ENCODE data around the gene PPP2R2C. TPM values are rescaled to one million over a fixed set of nuclear protein-coding genes. Genes with fewer than 3 reads are reported as not detected.

PPP2R2C gene
- total RNA-seq, 1 experiment from 2014 or later: 26.7 TPM

DNA sequence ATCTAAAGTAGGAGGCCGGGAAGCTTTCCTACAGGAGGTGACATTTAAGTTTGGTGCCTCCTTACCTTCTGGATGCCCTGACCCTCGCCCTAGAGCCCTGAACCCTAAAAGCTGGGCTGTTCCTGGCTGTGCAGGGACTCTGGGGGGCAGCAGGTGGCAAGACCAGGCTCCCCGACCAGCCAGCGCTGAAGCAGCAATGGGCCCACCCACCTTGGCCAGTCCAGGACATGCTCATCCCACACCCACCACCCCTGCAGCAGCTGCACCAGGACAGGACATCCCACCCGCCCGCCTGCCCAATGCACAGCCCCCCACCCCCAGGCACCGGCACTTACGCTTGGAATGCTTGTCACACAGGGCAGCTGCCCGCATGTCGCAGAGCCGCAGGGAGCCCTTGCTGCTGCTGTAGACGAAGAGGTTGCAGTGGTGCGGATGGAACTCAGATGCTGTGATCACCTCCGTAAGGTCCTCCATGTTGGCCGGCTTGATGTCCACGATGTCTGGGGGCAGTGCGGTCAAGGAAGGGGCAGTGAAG, 124.8 kb downstream of the PPP2R2C start:
- intact Hi-C loops (cut with micrococcal nuclease; ENCODE audit: unreplicated experiment): no loop called here
- Histone ChIP-seq H3K36me3 (ENCODE audit: control insufficient read depth, insufficient read depth, low read length) (no peaks in the 10 kb centered on the region), H3K4me3 (ENCODE audit: low read depth in 2 of 2, low read length in 2 of 2) (no peak overlapping the region), H3K27me3 (ENCODE audit: control insufficient read depth, insufficient read depth, low read length) (no peaks in the 10 kb centered on the region), H3K27ac (ENCODE audit: low read length) (no peak overlapping the region), H3K9me3 (ENCODE audit: control insufficient read depth, insufficient read depth, low read depth, low read length) (no peaks in the 10 kb centered on the region), H3K4me1 (ENCODE audit: control insufficient read depth, insufficient read depth, low read length) (peaks cover 22% of the 10 kb centered on the region)
- no peak for DNase-seq (ENCODE audit: low read depth, low spot score)
- no TSS peak for BruUV-seq (replicated peaks)
- TF ChIP-seq TCF7L2 (IDR thresholded peaks at IDR 0.05; ENCODE audit: low read depth, low read length) (no peak), SIN3A (IDR thresholded peaks at IDR 0.05; ENCODE audit: borderline replicate concordance, insufficient read depth, low read depth, low read length) (no peak), POLR2AphosphoS5 (IDR thresholded peaks at IDR 0.05; ENCODE audit: low read depth, low read length) (no peak)
- TF ChIP-seq, protein P1, sequence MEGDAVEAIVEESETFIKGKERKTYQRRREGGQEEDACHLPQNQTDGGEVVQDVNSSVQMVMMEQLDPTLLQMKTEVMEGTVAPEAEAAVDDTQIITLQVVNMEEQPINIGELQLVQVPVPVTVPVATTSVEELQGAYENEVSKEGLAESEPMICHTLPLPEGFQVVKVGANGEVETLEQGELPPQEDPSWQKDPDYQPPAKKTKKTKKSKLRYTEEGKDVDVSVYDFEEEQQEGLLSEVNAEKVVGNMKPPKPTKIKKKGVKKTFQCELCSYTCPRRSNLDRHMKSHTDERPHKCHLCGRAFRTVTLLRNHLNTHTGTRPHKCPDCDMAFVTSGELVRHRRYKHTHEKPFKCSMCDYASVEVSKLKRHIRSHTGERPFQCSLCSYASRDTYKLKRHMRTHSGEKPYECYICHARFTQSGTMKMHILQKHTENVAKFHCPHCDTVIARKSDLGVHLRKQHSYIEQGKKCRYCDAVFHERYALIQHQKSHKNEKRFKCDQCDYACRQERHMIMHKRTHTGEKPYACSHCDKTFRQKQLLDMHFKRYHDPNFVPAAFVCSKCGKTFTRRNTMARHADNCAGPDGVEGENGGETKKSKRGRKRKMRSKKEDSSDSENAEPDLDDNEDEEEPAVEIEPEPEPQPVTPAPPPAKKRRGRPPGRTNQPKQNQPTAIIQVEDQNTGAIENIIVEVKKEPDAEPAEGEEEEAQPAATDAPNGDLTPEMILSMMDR (IDR thresholded peaks at IDR 0.05): no peak
- TF ChIP-seq, protein P2, sequence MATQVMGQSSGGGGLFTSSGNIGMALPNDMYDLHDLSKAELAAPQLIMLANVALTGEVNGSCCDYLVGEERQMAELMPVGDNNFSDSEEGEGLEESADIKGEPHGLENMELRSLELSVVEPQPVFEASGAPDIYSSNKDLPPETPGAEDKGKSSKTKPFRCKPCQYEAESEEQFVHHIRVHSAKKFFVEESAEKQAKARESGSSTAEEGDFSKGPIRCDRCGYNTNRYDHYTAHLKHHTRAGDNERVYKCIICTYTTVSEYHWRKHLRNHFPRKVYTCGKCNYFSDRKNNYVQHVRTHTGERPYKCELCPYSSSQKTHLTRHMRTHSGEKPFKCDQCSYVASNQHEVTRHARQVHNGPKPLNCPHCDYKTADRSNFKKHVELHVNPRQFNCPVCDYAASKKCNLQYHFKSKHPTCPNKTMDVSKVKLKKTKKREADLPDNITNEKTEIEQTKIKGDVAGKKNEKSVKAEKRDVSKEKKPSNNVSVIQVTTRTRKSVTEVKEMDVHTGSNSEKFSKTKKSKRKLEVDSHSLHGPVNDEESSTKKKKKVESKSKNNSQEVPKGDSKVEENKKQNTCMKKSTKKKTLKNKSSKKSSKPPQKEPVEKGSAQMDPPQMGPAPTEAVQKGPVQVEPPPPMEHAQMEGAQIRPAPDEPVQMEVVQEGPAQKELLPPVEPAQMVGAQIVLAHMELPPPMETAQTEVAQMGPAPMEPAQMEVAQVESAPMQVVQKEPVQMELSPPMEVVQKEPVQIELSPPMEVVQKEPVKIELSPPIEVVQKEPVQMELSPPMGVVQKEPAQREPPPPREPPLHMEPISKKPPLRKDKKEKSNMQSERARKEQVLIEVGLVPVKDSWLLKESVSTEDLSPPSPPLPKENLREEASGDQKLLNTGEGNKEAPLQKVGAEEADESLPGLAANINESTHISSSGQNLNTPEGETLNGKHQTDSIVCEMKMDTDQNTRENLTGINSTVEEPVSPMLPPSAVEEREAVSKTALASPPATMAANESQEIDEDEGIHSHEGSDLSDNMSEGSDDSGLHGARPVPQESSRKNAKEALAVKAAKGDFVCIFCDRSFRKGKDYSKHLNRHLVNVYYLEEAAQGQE (IDR thresholded peaks at IDR 0.05; ENCODE audit: insufficient read depth in 1 of 2, low read depth in 2 of 2, low read length in 1 of 2): no peak
- ATAC-seq: no peak
- CTCF ChIA-PET: no interaction called here
- in situ Hi-C loops (cut with HindIII; ENCODE audit: low pct_unique_long_range_greater_than_20kb, low sequenced_read_pairs): no loop called here
- POLR2A ChIA-PET: no interaction called here

GRCh38 chr4:6346373-6347110, 125.9 kb downstream of the PPP2R2C start:
- Histone ChIP-seq H3K27ac (ENCODE audit: low read length) (no peak overlapping the region), H3K4me3 (ENCODE audit: low read depth in 2 of 2, low read length in 2 of 2) (no peak overlapping the region), H3K4me1 (ENCODE audit: control insufficient read depth, insufficient read depth, low read length) (peaks cover 28% of the 10 kb centered on the region), H3K27me3 (ENCODE audit: control insufficient read depth, insufficient read depth, low read length) (no peaks in the 10 kb centered on the region), H3K9me3 (ENCODE audit: control insufficient read depth, insufficient read depth, low read depth, low read length) (no peaks in the 10 kb centered on the region), H3K36me3 (ENCODE audit: control insufficient read depth, insufficient read depth, low read length) (no peaks in the 10 kb centered on the region)
- in situ Hi-C loops (cut with HindIII; ENCODE audit: low pct_unique_long_range_greater_than_20kb, low sequenced_read_pairs) (no loop called here), intact Hi-C loops (cut with micrococcal nuclease; ENCODE audit: unreplicated experiment) (no loop called here)
- no TSS peak for BruUV-seq (replicated peaks)
- ChIA-PET CTCF (no interaction called here), POLR2A (no interaction called here)
- DNase-seq (ENCODE audit: low read depth, low spot score): no peak
- TF ChIP-seq, protein P1 (IDR thresholded peaks at IDR 0.05): no peak
- TF ChIP-seq TCF7L2 (IDR thresholded peaks at IDR 0.05; ENCODE audit: low read depth, low read length): no peak
- no peak for TF ChIP-seq POLR2AphosphoS5 (IDR thresholded peaks at IDR 0.05; ENCODE audit: low read depth, low read length)
- no peak for TF ChIP-seq SIN3A (IDR thresholded peaks at IDR 0.05; ENCODE audit: borderline replicate concordance, insufficient read depth, low read depth, low read length)
- TF ChIP-seq, protein P2 (IDR thresholded peaks at IDR 0.05; ENCODE audit: insufficient read depth in 1 of 2, low read depth in 2 of 2, low read length in 1 of 2): no peak
- no peak for ATAC-seq
